Gastroesophageal sphincter (tissue), 4 donors: ENCODE results near the gene SESN2. TPM values are rescaled to one million over a fixed set of nuclear protein-coding genes. Genes with fewer than 3 reads are reported as not detected.

Experiments used
- ATAC-seq: fragments of 150-250 bp; one replicate; pipeline ENCODE4 v1.9.1; 2016; ENCODE audit warnings: mild to moderate bottlenecking, moderate library complexity
- H3K27ac ChIP-seq, 4 donors: fragments of 200-600 bp; sonication (generic) in 3 of 4; 1 replicate in 3 of 4; 2 replicates in 1 of 4; pipeline ENCODE4 v1.5.1; 2016 to 2019
- H3K27me3 ChIP-seq: fragments of 200-600 bp; sonication (generic); one replicate; pipeline ENCODE4 v1.5.1; 2019
- H3K36me3 ChIP-seq, 2 donors: fragments of 200-600 bp; sonication (generic); one replicate each; pipeline ENCODE4 v1.5.1; 2019; ENCODE audit warnings: control low read depth in 1 of 2
- H3K4me1 ChIP-seq, 3 donors: fragments of 200-600 bp; sonication (generic); 1 replicate in 2 of 3; 2 replicates in 1 of 3; pipeline ENCODE4 v1.5.1; 2016 to 2019; ENCODE audit warnings: control low read depth in 2 of 3
- H3K4me3 ChIP-seq, 2 donors: fragments of 200-600 bp; sonication (generic); one replicate each; pipeline ENCODE4 v1.5.1; 2019; ENCODE audit warnings: mild to moderate bottlenecking in 1 of 2, moderate library complexity in 1 of 2
- H3K9me3 ChIP-seq, 3 donors: fragments of 200-600 bp; sonication (generic); one replicate each; pipeline ENCODE4 v1.5.1; 2017 to 2019; ENCODE audit warnings: control low read depth in 2 of 3
- EP300 ChIP-seq: sonication (generic); formaldehyde crosslinking; IDR thresholded peaks from one replicate; pipeline ENCODE4 v1.6.1; 2017; ENCODE audit warnings: antibody characterized with exemption, mild to moderate bottlenecking
- POLR2A ChIP-seq, 2 donors: fragments of 450-650 bp; IDR thresholded peaks; one replicate each; pipeline ENCODE4 v1.6.1; 2017; ENCODE audit warnings: antibody characterized with exemption in 2 of 2, mild to moderate bottlenecking in 2 of 2, moderate library complexity in 1 of 2
- POLR2AphosphoS5 ChIP-seq: sonication (generic); formaldehyde crosslinking; IDR thresholded peaks from one replicate; pipeline ENCODE4 v1.6.1; 2017; ENCODE audit warnings: antibody characterized with exemption
- WGBS, 2 donors: methylation state at CpG; one replicate each; pipeline ENCODE4 v1.1.5; 2018; ENCODE audit warnings: low coverage in 1 of 2; 5-methylcytosine and 5-hydroxymethylcytosine counted together
- total RNA-seq, 4 donors: library from RNA; depleted of rRNA; stranded (reverse); fragments of >200 nt; gene quantifications; one replicate each; pipeline ENCODE4 v1.1.0, GENCODE V29; 2016
- TF ChIP-seq, protein P1 (sequence below), 4 experiments: fragments of 200-600 bp in 2 of 4; fragments of 450-650 bp in 2 of 4; sonication (generic) in 1 of 4; IDR thresholded peaks; one replicate each; pipeline ENCODE4 v1.5.1; 2017 to 2019; ENCODE audit warnings: antibody characterized with exemption in 4 of 4, mild to moderate bottlenecking in 2 of 4, moderate library complexity in 2 of 4

SESN2 gene
- total RNA-seq, 4 donors from 2014 or later: 7.7 to 10.0 (median 8.3) TPM

DNA sequence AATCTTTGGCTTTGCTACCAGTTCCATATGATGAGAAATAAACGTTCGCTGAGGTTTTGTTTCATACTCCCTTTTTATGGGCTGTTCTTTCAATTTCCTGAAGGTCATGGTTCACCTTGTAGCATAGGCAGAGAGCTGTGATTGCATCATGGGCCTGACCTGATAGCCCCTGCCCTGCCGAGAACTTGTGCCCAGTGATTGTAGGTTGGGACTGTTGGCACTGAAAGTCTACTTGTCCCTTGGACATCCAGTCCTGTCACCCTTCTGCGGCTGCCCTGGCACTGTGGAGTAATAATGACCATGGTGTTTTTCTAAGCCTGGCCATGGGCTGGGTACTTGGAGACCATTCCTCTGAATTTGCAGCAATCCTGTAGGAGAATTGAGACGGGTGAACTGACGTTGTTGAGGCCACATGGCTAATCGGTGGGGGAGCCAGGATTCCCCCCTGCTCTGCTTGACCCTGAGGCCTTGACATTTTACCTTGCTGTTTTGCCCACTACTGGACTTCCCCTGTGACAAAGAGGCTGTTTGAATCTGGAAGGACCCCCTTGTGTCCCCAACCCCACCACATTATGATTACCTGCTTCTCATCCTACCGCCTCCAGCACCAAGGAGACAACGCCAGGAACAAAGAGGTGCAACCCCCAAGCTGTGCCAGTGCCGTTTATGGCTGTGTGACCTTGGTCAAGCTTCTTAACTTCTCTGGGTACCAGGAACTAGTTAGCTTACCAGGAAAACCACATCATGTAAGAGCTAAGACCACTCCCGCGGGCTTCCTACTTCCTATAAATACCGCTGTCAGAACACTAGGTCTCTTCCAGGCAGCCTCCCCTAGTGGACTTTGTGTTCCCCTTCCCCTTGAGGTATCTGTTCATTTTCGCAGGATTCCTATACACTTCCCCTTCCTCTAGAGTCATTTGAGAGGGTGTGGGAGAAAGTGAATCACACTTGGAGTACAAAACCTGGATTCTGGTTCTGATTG is 23.4 kb downstream of the SESN2 start:
- Histone ChIP-seq H3K27me3 (no peaks in the 10 kb centered on the region), H3K4me3 (no peak overlapping the region), H3K4me1 (no peaks in the 10 kb centered on the region), H3K36me3 (peaks cover 0 to 54% of the 10 kb centered on the region in 2 donors), H3K27ac (no peak overlapping the region), H3K9me3 (no peaks in the 10 kb centered on the region)
- WGBS, 2 donors: 78 to 81% methylated on average over 10 to 14 of the region's 14 CpGs
- ATAC-seq: no peak
- TF ChIP-seq, protein P1, sequence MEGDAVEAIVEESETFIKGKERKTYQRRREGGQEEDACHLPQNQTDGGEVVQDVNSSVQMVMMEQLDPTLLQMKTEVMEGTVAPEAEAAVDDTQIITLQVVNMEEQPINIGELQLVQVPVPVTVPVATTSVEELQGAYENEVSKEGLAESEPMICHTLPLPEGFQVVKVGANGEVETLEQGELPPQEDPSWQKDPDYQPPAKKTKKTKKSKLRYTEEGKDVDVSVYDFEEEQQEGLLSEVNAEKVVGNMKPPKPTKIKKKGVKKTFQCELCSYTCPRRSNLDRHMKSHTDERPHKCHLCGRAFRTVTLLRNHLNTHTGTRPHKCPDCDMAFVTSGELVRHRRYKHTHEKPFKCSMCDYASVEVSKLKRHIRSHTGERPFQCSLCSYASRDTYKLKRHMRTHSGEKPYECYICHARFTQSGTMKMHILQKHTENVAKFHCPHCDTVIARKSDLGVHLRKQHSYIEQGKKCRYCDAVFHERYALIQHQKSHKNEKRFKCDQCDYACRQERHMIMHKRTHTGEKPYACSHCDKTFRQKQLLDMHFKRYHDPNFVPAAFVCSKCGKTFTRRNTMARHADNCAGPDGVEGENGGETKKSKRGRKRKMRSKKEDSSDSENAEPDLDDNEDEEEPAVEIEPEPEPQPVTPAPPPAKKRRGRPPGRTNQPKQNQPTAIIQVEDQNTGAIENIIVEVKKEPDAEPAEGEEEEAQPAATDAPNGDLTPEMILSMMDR (IDR thresholded peaks at IDR 0.05): no peak
- no peak for TF ChIP-seq POLR2A (IDR thresholded peaks at IDR 0.05)
- no peak for TF ChIP-seq POLR2AphosphoS5
- no peak for TF ChIP-seq EP300

DNA sequence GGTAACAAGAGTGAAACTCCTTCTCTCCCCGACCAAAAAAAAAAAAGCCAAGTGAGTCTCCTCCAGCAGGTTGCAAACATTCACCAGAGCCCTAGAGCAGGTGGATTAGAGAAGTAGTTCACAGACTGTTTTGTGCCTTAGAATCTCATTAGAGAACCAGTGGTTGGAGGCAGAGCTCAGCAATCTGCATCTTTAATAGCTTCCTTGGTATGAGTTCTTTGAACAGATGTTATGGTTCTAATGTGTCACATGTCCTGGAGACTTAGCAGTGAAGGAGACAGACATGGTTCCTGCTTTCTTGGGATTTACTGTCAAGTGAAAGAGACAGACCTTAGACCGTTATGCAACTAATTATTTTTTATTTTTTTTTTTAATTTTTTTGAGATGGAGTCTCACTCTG is 26.8 kb downstream of the SESN2 start:
- TF ChIP-seq, protein P1 (IDR thresholded peaks at IDR 0.05): no peak
- no peak for TF ChIP-seq EP300
- TF ChIP-seq POLR2A (IDR thresholded peaks at IDR 0.05): no peak
- TF ChIP-seq POLR2AphosphoS5: no peak
- Histone ChIP-seq H3K4me3 (no peak overlapping the region), H3K27ac (no peak overlapping the region), H3K36me3 (peaks cover 0 to 20% of the 10 kb centered on the region in 2 donors), H3K4me1 (no peaks in the 10 kb centered on the region), H3K27me3 (no peaks in the 10 kb centered on the region), H3K9me3 (no peaks in the 10 kb centered on the region)
- ATAC-seq: no peak
- WGBS, 2 donors: 41% methylated on average over 1 of the region's 2 CpGs; no CpG with 5 or more reads in 1 of the 2 donors

DNA sequence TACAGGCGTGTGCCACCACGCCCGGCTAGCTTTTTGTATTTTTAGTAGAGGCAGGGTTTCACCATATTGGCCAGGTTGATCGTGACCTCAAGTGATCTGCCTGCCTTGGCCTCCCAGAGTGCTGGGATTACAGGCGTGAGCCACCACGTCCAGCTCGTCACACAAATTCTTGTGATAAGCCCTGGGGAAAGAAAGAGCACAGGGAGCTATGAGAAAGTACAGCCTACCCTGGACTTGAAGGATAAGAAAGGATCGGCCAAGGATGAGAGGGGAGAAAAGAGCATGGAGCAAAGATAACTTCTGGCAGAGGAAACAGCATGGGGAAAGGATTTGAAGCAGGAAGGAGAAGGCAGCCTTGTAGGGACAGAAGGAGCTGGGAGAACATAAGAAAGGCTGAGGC is 29.2 kb downstream of the SESN2 start:
- 96% methylated on average over 4 of the region's 8 CpGs; no CpG with 5 or more reads in 1 of the 2 donors for WGBS, 2 donors
- ATAC-seq: no peak
- no peak for TF ChIP-seq EP300
- TF ChIP-seq POLR2AphosphoS5: no peak
- TF ChIP-seq, protein P1 (IDR thresholded peaks at IDR 0.05): no peak
- TF ChIP-seq POLR2A (IDR thresholded peaks at IDR 0.05): no peak

DNA sequence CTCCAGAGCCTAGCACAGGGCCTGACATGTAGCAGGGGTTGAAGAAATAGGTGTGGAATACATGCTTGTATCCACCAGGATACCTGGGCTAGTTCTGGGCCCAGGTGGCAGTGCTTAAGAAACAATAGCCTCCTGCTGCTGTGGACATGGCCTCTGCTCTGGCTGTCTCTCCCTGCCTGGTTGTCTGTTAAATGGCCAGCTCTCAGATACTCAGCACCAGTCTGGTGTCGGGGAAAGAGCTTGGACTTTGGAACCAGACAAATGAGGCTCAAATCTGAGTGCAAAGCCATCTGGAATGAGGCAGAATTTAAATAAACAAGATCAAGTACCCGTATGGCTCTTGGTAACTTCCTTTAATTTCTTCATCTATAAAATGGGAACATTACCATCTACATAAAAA is 31.5 kb downstream of the SESN2 start:
- 53% methylated on average over 2 of the region's 2 CpGs for WGBS, 2 donors
- Histone ChIP-seq H3K9me3 (no peaks in the 10 kb centered on the region), H3K27ac (no peak overlapping the region), H3K4me3 (no peak overlapping the region), H3K27me3 (no peaks in the 10 kb centered on the region), H3K36me3 (no peaks in the 10 kb centered on the region), H3K4me1 (no peaks in the 10 kb centered on the region)
- ATAC-seq: no peak
- TF ChIP-seq EP300 (no peak), POLR2A (IDR thresholded peaks at IDR 0.05) (no peak), POLR2AphosphoS5 (no peak)
- TF ChIP-seq, protein P1 (IDR thresholded peaks at IDR 0.05): no peak

More for the DNA sequence above, 29.2 kb downstream of the SESN2 start:
- no peak overlapping the region for H3K27ac ChIP-seq
- no peaks in the 10 kb centered on the region for H3K4me1 ChIP-seq
- H3K36me3 ChIP-seq: no peaks in the 10 kb centered on the region
- no peaks in the 10 kb centered on the region for H3K27me3 ChIP-seq
- H3K9me3 ChIP-seq: no peaks in the 10 kb centered on the region
- no peak overlapping the region for H3K4me3 ChIP-seq

DNA sequence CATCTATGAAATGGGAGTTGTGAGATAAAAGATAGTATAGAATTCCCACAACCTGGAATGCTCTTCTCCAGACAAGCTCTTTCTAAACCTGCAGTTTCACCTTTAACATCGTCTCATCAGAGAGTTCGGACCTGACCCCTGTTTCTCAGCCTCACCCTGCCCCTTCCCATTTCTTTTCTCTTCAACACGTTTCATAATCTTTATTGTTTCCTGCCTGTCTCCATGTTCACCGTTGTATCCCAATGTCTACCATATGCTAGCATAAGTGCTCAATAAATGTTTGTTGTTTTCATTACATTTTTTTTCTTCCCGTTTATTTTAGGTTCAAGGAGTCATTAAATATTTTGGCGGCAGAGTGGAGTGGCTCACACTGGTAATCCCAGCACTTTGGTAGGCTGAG is 32.4 kb downstream of the SESN2 start:
- H3K4me3 ChIP-seq: no peak overlapping the region
- H3K9me3 ChIP-seq: no peaks in the 10 kb centered on the region
- H3K4me1 ChIP-seq: no peaks in the 10 kb centered on the region
- no peaks in the 10 kb centered on the region for H3K27me3 ChIP-seq
- TF ChIP-seq, protein P1 (IDR thresholded peaks at IDR 0.05): no peak
- TF ChIP-seq POLR2AphosphoS5 (no peak), EP300 (no peak)
- no peaks in the 10 kb centered on the region for H3K36me3 ChIP-seq
- no peak for ATAC-seq
- no peak overlapping the region for H3K27ac ChIP-seq
- 55 to 73% methylated on average over 3 to 6 of the region's 6 CpGs for WGBS, 2 donors
